Upper lobe of left lung (tissue), 4 donors: ENCODE results near the gene PQBP1.

Source experiments
- CTCF ChIP-seq, 6 experiments: fragments of 450-650 bp in 4 of 6; fragments of 200-600 bp in 2 of 6; sonication (generic) in 2 of 6; IDR thresholded peaks; one replicate each; pipeline ENCODE4 v1.5.1; 2016 to 2019; ENCODE audit warnings: antibody characterized with exemption in 6 of 6
- EP300 ChIP-seq, 4 donors: sonication (generic); formaldehyde crosslinking; IDR thresholded peaks; one replicate each; pipeline ENCODE4 v1.5.1; 2017; ENCODE audit warnings: antibody characterized with exemption in 4 of 4, control low read depth in 2 of 4
- POLR2A ChIP-seq, 4 donors: fragments of 450-650 bp; IDR thresholded peaks; one replicate each; pipeline ENCODE4 v1.5.1; 2016 to 2017; ENCODE audit warnings: antibody characterized with exemption in 4 of 4, mild to moderate bottlenecking in 2 of 4

- TF ChIP-seq CTCF (IDR thresholded peaks at IDR 0.05), result no peak
- TF ChIP-seq EP300 (IDR thresholded peaks at IDR 0.05), result no peak
- TF ChIP-seq POLR2A (IDR thresholded peaks at IDR 0.05), result no peak
Measured at GRCh38 chrX:48919360-48919841, 21.7 kb downstream of the PQBP1 start.
